Measurements from ENCODE around the gene KCNAB2.

GRCh38 chr1:6130036-6130435 lies 84.3 kb downstream of the KCNAB2 start:
- TF ChIP-seq POLR2A (IDR thresholded peaks at IDR 0.05) (no peak), CTCF (IDR thresholded peaks at IDR 0.05) (no peak)

Data from lower leg skin (tissue), 3 donors.